HG03520 (cell line): ENCODE data around the gene DIPK1A.

ENCODE experiments used
- ATAC-seq: cut with Tn5 transposase; IDR thresholded peaks from one replicate; pipeline ENCODE4 v1.9.1; 2021; ENCODE audit warnings: mild to moderate bottlenecking, moderate library complexity; ENCODE audit not compliant: unreplicated experiment

DIPK1A gene

DNA sequence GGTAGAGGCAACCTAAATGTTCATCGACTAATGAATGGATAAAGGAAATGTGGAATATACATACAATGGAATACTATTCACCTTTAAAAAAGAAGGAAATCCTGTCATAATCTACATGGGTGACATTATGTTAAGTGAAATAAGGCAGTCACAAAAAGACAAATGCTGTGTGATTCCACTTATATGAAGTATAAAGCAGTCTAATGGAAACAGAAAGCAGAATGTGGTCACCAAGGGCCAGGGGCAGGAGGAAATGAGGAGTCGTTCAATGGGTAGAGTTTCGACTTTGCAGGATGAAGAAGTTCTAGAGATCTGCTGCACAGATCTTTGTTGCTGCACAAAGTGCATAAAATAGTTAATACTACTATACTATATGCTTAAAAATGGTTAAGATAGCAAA, 7.8 kb downstream of the DIPK1A start:
- ATAC-seq = peak; percentile 66

DNA sequence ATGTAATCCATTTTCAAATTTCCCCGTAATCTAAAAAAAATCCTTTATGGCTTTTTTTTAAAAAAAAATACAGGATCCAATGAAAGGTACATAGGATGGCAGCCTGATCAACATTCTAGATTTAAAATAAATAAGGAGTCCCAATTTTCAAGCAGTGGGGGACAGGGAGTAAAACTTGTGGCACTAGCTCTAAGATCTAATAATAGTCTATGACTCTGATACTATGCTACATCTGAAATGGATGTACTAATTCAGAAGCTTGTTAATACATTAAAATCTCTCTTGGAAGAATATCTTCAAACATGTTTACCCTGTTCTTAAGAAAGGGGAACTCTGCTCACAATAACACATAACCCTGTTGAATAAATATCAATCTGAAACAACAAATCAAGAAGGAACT, 8.5 kb downstream of the DIPK1A start:
- no peak for ATAC-seq

DNA sequence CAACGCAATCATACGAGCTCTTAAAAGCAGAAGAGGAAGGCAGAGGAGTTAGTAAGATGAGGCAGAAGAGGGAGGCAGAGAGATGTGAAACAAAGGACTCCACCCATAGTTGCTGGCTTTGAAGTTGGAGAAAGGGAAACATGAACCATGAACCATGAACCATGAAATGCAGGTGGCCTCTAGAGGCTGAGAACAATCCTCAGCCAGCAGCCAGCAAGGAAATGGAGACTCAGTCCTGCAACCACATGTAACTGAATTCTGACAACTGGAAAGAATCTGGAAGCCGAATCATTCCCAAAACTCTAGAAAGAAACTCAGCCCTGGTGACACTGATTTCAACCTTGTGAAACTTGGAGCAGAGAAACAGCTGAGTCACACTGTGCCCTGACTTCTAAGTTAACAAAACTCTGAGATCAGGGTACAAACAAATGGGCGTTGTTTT, 10.1 kb downstream of the DIPK1A start:
- peak; percentile 47 for ATAC-seq

DNA sequence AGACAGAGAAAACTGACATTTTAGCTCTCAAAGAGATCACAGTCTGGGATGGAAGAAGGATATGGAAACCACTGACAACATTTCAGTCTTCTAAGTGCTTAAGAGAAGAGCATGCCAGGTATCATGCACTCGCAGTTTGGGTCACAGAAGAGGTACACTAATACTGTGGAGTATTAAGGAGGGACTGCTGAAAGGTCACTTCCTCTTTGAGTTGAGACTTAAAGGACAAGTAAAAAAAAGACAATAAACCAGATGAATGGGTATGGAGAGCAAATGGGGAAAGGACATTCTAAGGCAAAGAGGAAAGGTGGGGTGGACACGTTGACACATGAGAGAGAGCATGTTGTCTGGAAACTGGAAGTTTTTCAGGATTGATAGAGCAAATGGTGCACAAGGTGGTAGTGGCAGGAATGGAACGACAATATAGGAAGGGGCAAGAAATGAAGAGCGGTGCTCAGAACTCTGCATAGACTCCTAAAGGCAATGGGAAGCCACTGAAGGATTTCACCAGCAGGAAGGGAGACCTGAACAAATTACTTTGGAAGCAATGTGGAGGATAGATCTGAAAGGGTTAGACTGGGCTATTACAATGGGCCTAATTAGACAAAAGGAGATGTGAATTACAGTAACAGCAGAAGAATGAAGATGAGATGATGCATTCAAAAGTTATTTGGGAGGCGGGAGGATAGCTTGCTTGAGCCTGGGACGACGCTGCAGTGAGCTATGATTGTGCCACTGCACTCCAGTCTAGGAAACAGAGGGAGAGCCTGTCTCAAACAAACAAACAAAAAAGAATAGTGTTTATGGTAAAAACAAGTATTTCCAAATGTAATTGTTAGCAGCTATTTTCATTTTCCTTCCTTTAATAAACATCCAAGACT, 11.1 kb downstream of the DIPK1A start:
- ATAC-seq = no peak

DNA sequence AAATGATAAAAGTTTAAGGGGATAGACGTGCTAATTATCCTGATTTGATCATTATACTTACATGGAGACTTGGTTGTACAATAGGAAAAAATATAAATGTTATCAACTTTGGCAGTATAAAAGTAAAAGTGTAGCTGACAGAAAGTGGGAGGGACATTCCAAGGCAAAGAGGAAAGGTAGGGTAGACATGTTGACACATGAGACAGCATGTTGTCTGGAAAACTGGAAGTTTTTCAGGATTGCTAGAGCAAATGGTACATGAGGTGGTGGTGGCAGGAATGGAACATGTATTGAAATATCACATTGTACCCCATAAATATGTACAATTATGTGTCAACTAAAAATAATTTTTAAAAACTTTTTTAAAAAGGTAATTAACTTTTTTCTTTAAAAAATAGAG, 13.2 kb downstream of the DIPK1A start:
- no peak for ATAC-seq

DNA sequence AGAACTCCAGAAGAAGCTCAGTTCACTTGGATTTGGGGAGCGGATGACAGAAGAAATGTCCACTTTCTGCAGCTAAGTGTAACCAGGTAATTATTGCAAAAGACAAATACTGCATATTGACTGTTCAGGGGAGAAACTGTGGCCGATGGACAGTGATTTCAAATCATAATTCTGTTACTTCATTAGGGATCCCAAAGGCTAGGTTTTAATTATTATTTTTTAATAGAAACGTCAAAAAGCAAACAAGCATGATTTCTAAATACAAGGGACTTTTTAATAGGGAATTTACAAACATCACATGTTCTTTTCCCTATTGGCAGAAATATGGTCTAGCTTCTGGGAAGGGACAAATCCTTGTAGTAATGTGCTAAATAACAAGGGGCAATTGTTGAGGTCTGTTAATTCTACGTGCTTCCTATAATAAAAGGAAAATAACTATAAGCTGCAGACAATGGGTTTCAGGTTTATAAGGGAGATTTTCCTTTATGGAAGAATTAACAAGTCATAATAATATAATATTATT, 15.5 kb downstream of the DIPK1A start:
- no peak for ATAC-seq

DNA sequence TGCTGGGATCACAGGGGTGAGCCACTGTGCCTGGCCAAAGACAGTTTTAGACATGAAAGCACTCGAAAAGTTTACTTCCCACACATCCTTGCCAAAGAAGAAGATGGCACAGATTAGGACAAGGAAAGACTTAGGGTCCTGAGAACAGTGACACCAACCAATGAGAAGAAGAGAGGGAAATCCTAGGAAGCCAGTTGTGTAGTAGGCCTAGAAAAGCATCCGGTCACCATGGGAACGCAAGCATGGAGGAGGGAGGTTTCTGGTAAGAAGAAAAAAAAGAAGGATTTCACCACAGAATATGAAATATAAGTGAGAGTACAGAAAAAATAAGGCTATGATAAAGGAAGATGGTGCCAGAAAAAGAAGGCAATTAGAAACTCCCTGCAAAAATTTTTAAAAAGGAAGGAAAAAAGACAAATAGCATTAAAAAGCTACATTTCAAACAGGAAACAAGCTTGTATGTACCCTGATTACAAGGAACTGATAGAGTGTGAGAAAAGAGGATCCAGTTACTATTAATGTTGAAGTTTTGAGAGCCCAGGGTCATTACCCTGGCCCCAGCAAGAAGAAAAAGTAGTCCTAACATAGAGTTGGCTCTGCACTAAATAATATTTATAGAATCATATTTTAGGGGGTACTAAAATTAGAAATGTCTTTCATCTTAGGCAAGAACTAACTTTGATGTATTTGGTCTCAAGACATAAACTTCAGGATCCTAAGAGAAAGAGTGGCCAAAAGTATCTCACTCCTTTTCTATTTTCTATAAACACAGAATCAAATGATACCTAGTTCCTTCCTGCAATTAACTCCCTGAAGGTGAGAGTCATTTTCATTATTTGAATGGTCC, 16.1 kb downstream of the DIPK1A start:
- ATAC-seq = no peak

DNA sequence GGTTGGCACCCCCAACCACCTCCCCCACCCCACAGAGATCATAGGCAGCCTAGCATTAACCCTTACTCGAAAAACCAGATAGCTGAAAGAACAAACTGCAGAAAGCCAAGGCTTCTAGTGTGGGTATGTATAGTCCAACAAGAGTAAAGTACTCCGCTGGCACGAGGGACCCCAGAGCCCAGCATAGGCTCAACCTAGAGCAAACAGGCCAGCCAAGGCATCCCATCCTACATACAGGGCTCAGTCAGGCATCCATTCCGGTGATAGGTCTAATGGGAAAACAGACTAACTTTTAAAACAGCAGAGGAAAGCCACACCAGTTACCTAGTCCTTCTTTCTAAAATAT, 17.8 kb downstream of the DIPK1A start:
- ATAC-seq = no peak

DNA sequence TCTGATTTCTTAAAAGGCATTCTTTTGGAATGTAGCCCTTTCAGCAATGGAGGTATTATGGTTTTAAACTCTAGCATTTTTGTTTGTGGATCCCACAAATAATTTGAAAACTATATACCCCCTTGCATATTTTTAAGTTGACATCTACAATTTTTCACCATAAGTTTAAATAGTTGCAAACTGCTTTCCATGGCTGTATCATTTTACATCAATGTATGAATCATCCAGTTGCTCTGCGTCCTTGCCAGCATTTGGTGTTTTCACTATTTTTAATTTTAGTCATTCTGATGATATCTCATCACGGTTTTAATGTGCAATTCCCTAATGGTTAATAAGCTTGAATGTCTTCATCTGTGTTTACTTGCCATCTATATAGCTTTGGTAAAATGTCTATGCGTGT, 20.7 kb downstream of the DIPK1A start:
- ATAC-seq = no peak

DNA sequence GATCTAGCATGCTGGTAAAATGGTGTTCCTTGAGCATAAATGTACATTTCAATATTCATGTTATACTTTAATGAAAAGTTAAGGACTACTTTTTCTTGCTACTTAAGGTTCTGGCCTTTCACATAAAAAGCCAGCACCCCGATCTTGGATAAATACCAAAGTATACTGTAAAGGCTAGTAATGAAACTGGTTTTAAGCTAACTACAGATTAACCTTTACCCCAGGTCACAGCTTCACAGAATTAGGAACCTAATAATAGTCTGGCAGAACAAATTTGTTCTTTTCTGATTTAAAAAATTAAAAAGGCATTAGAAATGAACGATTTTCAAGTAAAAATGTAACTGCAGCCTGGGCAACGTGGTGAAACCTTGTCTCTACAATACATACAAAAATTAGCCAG, 23.5 kb downstream of the DIPK1A start:
- ATAC-seq = no peak

DNA sequence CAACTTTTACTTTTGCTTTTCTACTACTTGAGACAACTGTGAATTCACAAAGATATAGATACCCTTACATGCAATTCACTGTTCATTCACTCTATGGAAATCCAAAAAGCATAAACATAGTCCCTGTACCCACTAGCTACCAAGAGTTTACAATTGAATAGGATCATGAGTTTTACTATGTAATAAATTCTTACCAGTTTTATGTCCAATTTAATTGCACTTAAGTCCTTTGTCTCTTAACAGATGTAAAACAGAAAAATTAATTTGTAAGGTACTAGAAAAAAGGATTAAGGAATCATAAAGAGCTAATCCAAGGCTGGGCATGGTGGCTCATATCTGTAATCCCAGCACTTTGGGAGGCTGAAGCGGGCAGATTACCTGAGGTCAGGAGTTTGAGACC, 24.4 kb downstream of the DIPK1A start:
- ATAC-seq = no peak

DNA sequence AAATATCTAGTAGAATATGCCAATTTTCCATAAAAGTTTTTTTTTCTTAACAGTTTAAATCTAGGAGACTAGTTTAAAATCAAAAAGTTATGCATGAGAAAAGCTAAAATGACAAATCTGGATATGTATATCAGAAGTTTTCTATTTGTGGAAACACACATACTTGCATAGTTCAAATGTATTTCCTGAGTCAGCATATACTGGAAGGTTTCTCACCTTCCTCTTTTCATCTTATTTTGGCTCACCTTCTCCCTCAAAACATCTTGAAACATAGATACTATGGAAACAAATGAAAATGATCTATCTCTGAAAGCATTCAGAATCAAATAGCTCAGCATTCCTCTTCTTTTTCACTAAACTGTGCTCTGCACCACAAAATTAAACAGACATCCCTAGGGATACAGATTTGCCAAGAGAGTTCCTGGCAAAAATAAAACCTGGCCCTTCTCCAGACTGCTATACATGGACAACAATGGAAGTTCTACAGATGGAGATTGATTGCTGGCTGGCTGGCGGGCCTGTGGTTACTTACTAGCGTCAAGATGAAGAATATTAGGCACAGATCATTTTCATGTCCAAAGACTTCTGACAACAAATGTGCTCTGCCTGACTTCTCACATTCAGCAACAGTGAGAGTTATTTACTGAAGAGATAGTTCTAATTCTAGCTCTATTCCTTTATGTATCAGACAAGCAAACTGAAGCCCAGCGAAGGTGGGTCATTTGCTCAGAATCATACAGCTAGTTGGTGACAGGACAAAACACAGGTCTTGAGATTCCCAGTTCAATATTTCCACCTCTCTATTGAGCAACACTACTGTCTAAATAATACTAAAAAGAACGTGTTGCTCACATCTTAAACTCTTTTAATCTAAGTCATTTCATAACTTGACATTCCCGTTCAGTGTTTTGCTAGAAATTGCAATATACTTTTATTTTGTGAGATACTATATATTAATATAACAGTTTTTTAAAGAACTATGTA, 26.6 kb downstream of the DIPK1A start:
- ATAC-seq = no peak

DNA sequence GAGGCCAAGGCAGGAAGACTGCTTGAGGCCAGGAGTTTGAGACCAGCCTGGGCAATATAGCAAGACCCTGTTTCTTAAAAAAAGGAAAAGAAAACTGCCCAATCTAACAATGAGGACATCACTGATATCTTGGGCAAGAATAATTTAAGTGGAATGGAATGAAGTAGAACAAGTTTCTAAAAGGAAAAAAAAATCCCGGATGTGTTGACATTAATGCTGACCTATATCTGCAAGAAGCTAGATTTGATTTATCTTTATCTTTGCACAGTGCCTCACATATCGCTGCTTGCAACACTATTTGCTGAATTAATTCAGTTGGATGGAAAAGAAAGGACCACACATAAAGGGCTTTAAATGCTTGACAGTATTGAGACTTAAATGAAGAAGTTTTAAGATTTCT, 27.8 kb downstream of the DIPK1A start:
- no peak for ATAC-seq

DNA sequence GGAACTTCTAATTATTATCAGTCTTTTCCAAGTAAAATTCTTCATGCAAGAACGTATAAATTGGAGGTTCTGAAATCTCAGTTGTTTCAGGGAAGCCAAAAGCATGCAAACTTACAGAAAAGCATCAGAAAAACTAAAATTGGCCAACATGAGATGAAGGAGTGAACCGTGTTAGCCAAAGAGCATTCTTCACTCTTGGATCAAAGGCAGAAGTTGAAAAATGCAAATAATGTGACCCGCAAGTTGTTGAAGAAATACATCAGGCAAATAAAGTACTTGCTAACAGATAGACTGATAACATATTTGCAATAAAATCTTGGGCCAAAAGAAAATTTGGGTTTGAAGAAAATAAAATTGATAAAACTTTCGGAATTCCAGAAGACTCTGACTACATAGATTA, 29.6 kb downstream of the DIPK1A start:
- no peak for ATAC-seq

DNA sequence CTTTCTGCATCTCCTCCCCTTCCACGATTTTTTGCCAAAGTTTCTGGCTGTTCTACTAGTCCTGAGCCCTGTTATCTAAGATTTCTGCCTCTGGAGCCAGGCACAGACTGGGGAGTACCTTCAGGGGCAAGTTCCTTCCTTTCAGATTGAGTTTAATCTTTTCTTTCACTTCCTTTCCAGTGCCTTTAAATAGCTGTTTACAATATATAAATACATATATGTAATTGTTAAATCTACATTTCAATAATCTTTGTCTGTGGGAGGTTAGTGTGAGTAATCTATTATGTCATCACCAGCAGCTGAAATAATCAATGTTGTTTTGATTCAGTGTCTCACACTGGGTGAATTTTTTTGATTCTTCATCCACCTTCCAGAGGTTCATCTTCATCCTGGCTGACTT, 31.8 kb downstream of the DIPK1A start:
- ATAC-seq = no peak

DNA sequence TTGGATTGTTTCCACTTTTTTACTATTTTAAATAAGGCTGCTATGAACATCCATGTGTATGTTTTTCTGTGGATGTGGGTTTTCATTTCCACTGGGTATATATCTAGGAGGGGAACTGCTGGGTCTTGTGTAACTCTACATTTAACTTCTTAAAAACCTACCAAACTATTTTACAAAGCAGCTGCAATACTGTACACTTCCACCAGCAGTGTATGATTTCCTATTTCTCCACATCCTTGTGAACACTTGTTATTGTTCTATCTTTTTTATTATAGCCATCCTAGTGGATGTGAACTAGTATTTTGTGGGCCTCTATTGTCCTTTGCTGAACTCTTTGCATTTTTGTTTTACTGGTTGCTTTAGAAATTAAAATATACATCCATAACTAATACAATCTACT, 33.4 kb downstream of the DIPK1A start:
- no peak for ATAC-seq

DNA sequence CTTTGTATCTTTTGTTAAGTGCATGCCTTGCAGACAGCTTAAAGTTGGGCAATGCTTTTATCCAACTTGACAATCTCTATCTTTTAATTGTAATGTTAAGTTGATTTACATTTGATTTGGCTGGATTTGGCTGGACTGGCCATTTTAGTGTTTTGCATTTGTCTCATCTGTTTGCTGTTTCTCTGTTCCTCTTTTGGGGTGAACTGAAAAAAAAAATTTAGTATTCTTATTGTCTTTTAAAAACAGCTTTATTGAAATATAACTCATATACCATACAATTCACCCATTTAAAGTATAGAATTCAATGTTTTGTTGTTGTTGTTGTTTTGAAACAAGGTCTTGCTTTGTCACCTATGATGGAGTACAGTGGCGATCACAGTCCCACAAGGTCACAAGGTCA, 34.4 kb downstream of the DIPK1A start:
- ATAC-seq = no peak

DNA sequence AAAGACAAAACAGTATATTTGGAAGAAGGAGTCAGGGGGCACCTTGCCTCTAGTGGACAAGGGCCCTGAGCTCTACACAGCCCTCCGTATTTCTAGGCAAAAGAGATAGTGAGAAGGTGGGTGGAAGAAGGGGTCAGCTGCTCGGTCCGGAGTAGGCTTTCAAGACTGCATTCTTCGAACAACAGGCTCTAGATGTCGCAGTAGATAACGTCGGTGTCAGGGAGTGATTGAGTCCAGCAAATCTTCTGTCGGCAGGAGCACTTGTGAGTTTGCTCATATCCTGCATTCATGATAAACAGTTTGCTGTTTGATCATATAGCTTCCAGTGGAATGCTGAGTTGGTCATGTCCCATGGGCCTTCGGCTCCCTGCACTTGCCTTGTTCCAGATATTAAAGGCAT, 36.8 kb downstream of the DIPK1A start:
- ATAC-seq = no peak

DNA sequence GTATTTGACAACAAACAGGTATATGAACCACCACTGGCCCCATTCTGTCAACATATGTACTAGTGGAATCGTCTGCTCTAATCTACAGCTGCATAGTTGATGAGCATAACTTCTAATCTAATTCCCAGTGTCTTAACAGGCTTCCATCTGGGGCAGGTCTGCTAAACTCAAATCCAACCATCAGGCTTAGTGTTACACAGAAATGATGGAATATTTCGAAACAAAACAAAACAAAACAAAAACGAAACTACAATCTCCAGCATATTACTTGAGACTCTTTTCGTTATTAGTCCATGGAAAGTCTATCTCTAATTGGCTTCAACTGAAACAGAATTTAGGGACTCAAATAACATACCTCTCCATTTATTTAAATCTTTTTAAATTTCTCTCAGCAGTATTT, 37.6 kb downstream of the DIPK1A start:
- ATAC-seq = no peak

DNA sequence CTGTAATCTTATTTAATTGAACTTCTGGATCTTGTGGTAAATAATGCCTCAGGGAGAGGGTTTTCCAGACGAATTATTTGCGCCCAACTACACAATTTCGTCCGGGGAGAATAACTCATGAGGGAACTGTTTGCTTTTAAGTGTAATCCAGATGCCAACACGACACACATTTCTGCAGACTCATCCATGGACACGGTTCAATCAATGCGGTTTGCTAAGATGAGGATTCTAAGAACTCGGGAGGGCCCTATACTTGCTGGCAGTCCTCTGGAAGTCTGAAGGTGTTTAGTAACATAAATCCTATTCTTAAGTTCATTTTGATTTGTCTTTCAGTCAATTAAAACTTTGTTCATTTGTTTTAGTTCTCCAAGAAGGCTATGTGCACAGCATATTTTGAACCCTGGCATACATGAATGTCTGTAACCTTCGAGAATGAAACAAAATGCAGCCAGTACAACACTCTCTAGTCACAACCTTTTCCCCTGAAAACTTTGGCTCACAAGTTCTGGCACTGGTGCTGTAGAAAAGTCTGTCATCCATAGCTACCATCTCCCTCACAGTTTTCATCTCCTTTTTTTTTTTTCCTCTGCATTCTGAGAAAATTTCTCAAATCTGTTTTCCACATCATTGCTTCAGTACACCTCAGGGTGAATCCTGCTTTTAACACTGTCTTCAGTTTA, 38.8 kb downstream of the DIPK1A start:
- no peak for ATAC-seq
